A549 treated with DMSO at 1 μM for 4 hours (cell line): ENCODE results near the gene FOXI2. TPM values are rescaled to one million over a fixed set of nuclear protein-coding genes. Genes with fewer than 3 reads are reported as not detected.

Experiments
- total RNA-seq: library from RNA; stranded (reverse); fragments of 200-300 nt; extraction: Qiagen RNA extraction; gene quantifications from 5 replicates; pipeline ENCODE4 v1.2.3, GENCODE V29; 2022; ENCODE audit warnings: low read depth

FOXI2 gene
- not detected in 5 replicates for total RNA-seq

GRCh38 chr10:127736915-127737562, at the start of gene FOXI2:
Gene FOXI2 (plus strand): TSS chr10:127737185. CDS start chr10:127737274, 89 bp downstream.

Other genes starting within 250 kb of the FOXI2 start
- gene NPS, start 187.9 kb upstream of the FOXI2 start, total RNA-seq, result not detected in 5 replicates
- gene CLRN3, start 155.8 kb downstream of the FOXI2 start, total RNA-seq, result not detected in 5 replicates
- 2.1 to 4.0 TPM (median 3.7 TPM) in 5 replicates for gene PTPRE, start 169.9 kb downstream of the FOXI2 start, total RNA-seq